ENCODE results near the gene SLC10A6.

DNA sequence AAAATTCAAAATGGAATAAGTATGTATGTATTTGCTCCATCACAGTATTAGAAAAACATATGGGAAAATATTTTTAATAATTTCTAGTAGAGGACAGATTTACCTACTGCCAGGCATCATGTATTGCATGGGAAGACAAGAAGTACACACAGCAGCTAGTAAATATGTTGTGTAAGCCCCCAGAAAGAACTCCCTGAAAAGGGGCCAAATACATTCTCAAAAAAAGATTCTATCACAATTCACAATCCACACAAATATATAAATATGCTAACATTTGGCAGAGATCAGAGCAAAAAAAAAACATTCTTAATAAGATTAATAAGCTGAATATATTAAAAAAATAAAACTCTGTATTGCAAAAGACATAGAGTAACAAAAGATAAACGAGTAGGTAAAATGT is 28.0 kb downstream of the SLC10A6 start:
- TF ChIP-seq, protein P1, sequence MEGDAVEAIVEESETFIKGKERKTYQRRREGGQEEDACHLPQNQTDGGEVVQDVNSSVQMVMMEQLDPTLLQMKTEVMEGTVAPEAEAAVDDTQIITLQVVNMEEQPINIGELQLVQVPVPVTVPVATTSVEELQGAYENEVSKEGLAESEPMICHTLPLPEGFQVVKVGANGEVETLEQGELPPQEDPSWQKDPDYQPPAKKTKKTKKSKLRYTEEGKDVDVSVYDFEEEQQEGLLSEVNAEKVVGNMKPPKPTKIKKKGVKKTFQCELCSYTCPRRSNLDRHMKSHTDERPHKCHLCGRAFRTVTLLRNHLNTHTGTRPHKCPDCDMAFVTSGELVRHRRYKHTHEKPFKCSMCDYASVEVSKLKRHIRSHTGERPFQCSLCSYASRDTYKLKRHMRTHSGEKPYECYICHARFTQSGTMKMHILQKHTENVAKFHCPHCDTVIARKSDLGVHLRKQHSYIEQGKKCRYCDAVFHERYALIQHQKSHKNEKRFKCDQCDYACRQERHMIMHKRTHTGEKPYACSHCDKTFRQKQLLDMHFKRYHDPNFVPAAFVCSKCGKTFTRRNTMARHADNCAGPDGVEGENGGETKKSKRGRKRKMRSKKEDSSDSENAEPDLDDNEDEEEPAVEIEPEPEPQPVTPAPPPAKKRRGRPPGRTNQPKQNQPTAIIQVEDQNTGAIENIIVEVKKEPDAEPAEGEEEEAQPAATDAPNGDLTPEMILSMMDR (IDR thresholded peaks at IDR 0.05), result no peak
- TF ChIP-seq POLR2AphosphoS5 (IDR thresholded peaks at IDR 0.05; ENCODE audit: low read depth, low read length) (no peak), SIN3A (IDR thresholded peaks at IDR 0.05; ENCODE audit: borderline replicate concordance, insufficient read depth, low read depth, low read length) (no peak)
- TF ChIP-seq, protein P2, sequence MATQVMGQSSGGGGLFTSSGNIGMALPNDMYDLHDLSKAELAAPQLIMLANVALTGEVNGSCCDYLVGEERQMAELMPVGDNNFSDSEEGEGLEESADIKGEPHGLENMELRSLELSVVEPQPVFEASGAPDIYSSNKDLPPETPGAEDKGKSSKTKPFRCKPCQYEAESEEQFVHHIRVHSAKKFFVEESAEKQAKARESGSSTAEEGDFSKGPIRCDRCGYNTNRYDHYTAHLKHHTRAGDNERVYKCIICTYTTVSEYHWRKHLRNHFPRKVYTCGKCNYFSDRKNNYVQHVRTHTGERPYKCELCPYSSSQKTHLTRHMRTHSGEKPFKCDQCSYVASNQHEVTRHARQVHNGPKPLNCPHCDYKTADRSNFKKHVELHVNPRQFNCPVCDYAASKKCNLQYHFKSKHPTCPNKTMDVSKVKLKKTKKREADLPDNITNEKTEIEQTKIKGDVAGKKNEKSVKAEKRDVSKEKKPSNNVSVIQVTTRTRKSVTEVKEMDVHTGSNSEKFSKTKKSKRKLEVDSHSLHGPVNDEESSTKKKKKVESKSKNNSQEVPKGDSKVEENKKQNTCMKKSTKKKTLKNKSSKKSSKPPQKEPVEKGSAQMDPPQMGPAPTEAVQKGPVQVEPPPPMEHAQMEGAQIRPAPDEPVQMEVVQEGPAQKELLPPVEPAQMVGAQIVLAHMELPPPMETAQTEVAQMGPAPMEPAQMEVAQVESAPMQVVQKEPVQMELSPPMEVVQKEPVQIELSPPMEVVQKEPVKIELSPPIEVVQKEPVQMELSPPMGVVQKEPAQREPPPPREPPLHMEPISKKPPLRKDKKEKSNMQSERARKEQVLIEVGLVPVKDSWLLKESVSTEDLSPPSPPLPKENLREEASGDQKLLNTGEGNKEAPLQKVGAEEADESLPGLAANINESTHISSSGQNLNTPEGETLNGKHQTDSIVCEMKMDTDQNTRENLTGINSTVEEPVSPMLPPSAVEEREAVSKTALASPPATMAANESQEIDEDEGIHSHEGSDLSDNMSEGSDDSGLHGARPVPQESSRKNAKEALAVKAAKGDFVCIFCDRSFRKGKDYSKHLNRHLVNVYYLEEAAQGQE (IDR thresholded peaks at IDR 0.05; ENCODE audit: insufficient read depth in 1 of 2, low read depth in 2 of 2, low read length in 1 of 2), result no peak
